OCI-LY7 (cell line): ENCODE measurements around the gene GSG1L.

Experiments used
- EZH2phosphoT487 ChIP-seq: fragments of 200-600 bp; sonication (generic); IDR thresholded peaks from 2 replicates; pipeline ENCODE4 v1.6.1; 2018; ENCODE audit warnings: low read depth, borderline replicate concordance, mild to moderate bottlenecking, mixed run types, antibody characterized with exemption, low read length, moderate library complexity, mixed read lengths
- TF ChIP-seq, protein P1 (sequence below): fragments of 200-600 bp; sonication (generic); conservative IDR thresholded peaks from 2 replicates; pipeline ENCODE4 v1.5.1; 2014; ENCODE audit warnings: mild to moderate bottlenecking, antibody characterized with exemption, low read length, moderate library complexity, mixed read lengths

DNA sequence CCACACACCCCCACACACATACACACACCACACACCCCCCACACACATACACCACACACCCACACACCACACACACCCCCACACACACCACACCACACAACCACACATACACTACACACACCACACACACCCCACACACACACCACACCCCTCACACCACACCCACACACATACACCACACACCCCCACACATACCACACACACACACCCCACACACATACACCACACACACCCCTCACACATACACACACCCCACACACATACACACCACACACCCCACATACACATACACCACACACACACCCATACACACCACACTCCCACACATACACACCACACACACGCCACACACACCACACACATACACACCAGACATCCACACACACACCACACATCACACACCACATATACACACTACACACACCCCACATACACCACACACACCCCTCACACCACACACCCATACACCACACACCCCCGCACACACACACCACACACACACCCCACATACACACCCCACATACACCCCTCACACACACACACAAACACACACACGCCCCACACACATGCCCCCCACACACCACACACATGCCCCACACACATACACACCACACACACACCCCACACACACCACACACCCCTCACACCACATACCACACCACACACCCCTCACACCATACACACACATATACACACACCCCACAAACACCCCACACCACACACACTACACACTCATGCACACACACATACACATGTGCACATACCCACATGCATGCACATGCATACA, 25.9 kb upstream of the GSG1L start:
- TF ChIP-seq, protein P1, sequence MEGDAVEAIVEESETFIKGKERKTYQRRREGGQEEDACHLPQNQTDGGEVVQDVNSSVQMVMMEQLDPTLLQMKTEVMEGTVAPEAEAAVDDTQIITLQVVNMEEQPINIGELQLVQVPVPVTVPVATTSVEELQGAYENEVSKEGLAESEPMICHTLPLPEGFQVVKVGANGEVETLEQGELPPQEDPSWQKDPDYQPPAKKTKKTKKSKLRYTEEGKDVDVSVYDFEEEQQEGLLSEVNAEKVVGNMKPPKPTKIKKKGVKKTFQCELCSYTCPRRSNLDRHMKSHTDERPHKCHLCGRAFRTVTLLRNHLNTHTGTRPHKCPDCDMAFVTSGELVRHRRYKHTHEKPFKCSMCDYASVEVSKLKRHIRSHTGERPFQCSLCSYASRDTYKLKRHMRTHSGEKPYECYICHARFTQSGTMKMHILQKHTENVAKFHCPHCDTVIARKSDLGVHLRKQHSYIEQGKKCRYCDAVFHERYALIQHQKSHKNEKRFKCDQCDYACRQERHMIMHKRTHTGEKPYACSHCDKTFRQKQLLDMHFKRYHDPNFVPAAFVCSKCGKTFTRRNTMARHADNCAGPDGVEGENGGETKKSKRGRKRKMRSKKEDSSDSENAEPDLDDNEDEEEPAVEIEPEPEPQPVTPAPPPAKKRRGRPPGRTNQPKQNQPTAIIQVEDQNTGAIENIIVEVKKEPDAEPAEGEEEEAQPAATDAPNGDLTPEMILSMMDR = no peak
- no peak for TF ChIP-seq EZH2phosphoT487
